NCI-H1436 (cell line): Measurements from ENCODE around the gene PEAK3.

Experiments used
- DNase-seq: peaks from one replicate; lab custom pipeline; 2025; lab: John Stamatoyannopoulos, UW

PEAK3 gene

GRCh38 chr19:2236314-2237050 is 45.5 kb downstream of the PEAK3 start, which contains the start of the genes PLEKHJ1 and SF3A2:
Gene PLEKHJ1, minus strand, starts transcription at chr19:2236329. Its CDS starts 81 bp downstream, at chr19:2236248.
Gene SF3A2, plus strand, starts transcription at chr19:2236824. Its CDS starts 6,595 bp downstream, at chr19:2243419.
- DNase-seq = peak; percentile 97

- DNase-seq = no peak
Observed at GRCh38 chr19:2236064-2236313, 46.0 kb downstream of the PEAK3 start.

GRCh38 chr19:2235381-2236063 is 46.5 kb downstream of the PEAK3 start:
- DNase-seq = peak; percentile 73

- no peak for DNase-seq
Observed at GRCh38 chr19:2234996-2235380, 47.0 kb downstream of the PEAK3 start.

GRCh38 chr19:2233601-2234280 is 48.2 kb downstream of the PEAK3 start:
- no peak for DNase-seq

- DNase-seq = no peak
Observed at GRCh38 chr19:2232286-2233151, 49.5 kb downstream of the PEAK3 start.

- DNase-seq = no peak
Observed at GRCh38 chr19:2231621-2232221, 50.3 kb downstream of the PEAK3 start.

GRCh38 chr19:2230807-2231533 is 51.0 kb downstream of the PEAK3 start:
- DNase-seq = no peak

- no peak for DNase-seq
Observed at GRCh38 chr19:2230033-2230531, 51.9 kb downstream of the PEAK3 start.

- no peak for DNase-seq
Observed at GRCh38 chr19:2229103-2230032, 52.6 kb downstream of the PEAK3 start.

GRCh38 chr19:2228157-2229030 is 53.6 kb downstream of the PEAK3 start:
- no peak for DNase-seq

- no peak for DNase-seq
Observed at GRCh38 chr19:2227415-2228156, 54.4 kb downstream of the PEAK3 start.

- DNase-seq = no peak
Observed at GRCh38 chr19:2226840-2227360, 55.1 kb downstream of the PEAK3 start.

GRCh38 chr19:2226051-2226839 is 55.7 kb downstream of the PEAK3 start:
- no peak for DNase-seq

- no peak for DNase-seq
Observed at GRCh38 chr19:2225415-2226050, 56.4 kb downstream of the PEAK3 start.

- DNase-seq = no peak
Observed at GRCh38 chr19:2224754-2225349, 57.1 kb downstream of the PEAK3 start.
